Mesothelial cell of epicardium (in vitro differentiated cells): Measurements from ENCODE around the gene VPS54. TPM values are rescaled to one million over a fixed set of nuclear protein-coding genes. Genes with fewer than 3 reads are reported as not detected.

Experiments
- DNase-seq, 2 experiments: peaks; one replicate each; pipeline ENCODE4 v3.0.0; 2021; ENCODE audit warnings: low spot score in 2 of 2; ENCODE audit not compliant: unreplicated experiment in 2 of 2
- H3K27ac Mint-ChIP-seq: 2 replicates; pipeline ENCODE4 v1.8.0; 2021; ENCODE audit warnings: mixed read lengths
- H3K27me3 Mint-ChIP-seq: 2 replicates; pipeline ENCODE4 v1.8.0; 2021; ENCODE audit warnings: low read depth, mixed read lengths
- H3K36me3 Mint-ChIP-seq: 2 replicates; pipeline ENCODE4 v1.8.0; 2021; ENCODE audit warnings: mixed read lengths
- H3K4me1 Mint-ChIP-seq: 2 replicates; pipeline ENCODE4 v1.8.0; 2021; ENCODE audit warnings: mixed read lengths
- H3K4me3 Mint-ChIP-seq: 2 replicates; pipeline ENCODE4 v1.8.0; 2021; ENCODE audit warnings: mild to moderate bottlenecking, moderate library complexity, mixed read lengths
- H3K9me3 Mint-ChIP-seq: 2 replicates; pipeline ENCODE4 v1.8.0; 2021; ENCODE audit warnings: mixed read lengths
- total RNA-seq: library from RNA; stranded (reverse); gene quantifications from 3 replicates; pipeline ENCODE4 v1.2.1, GENCODE V29; 2021
- TF ChIP-seq, protein P1 (sequence below): fragments of 200-600 bp; sonication (generic); IDR thresholded peaks from one replicate; pipeline ENCODE4 v1.5.0; 2021; ENCODE audit warnings: antibody characterized with exemption; ENCODE audit not compliant: unreplicated experiment

VPS54 gene
- total RNA-seq, 1 donor from 2014 or later = 35.4 TPM

DNA sequence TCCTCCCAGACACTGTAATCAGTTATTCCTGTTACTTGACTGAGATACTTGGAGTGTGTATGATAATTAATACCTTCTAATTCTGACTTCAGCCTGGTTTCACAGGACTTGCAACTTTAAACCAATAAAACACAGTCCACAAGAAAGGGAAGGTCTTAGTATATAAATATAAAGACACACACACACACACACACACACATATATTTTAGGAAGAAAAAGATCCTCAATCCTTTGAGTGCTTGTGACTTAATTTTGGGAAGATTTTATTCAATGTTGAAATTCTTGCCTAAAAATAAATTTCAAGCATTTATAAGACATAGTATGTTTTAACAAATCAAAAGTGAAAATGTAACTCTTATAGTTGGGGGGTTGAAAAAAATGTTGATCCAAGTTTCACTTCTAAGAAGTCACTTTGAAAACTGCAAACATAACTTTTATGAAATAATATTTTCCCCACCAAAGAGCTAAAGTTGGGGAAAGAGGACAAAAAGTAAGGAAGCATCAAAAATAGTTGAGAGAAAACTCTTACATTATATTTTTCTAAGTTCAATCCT is 824 bp upstream of the VPS54 start:
- peaks cover 35% of the 10 kb centered on the region for H3K4me1 Mint-ChIP-seq
- TF ChIP-seq, protein P1, sequence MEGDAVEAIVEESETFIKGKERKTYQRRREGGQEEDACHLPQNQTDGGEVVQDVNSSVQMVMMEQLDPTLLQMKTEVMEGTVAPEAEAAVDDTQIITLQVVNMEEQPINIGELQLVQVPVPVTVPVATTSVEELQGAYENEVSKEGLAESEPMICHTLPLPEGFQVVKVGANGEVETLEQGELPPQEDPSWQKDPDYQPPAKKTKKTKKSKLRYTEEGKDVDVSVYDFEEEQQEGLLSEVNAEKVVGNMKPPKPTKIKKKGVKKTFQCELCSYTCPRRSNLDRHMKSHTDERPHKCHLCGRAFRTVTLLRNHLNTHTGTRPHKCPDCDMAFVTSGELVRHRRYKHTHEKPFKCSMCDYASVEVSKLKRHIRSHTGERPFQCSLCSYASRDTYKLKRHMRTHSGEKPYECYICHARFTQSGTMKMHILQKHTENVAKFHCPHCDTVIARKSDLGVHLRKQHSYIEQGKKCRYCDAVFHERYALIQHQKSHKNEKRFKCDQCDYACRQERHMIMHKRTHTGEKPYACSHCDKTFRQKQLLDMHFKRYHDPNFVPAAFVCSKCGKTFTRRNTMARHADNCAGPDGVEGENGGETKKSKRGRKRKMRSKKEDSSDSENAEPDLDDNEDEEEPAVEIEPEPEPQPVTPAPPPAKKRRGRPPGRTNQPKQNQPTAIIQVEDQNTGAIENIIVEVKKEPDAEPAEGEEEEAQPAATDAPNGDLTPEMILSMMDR = no peak
- no peaks in the 10 kb centered on the region for H3K36me3 Mint-ChIP-seq
- no peaks in the 10 kb centered on the region for H3K27me3 Mint-ChIP-seq
- H3K9me3 Mint-ChIP-seq = no peaks in the 10 kb centered on the region
- no peak for DNase-seq
- H3K4me3 Mint-ChIP-seq = peak overlapping the region; percentile 74
- peak overlapping the region; percentile 97 for H3K27ac Mint-ChIP-seq

DNA sequence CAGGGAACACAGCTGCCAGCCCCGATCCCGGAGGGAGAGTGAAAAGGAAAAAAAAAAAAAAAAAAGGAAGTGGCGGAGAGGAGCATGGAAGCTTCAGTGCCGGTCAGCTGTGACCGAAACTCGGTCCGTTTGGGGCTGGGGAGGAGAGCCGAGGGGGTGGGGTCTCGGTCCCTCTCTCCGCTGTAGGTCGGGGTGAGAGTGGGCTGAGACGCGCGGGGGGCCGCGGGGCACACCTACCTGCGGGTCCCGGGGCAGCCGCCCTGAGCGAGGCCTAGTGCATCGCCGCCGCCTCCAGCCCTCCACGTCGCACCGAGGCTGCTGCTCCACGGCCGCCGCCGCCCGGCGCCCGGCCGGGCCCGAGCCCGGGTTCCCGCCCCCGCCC is 536 bp downstream of the VPS54 start:
- Mint-ChIP-seq H3K36me3 (no peaks in the 10 kb centered on the region), H3K27me3 (no peaks in the 10 kb centered on the region), H3K4me3 (peak overlapping the region; percentile 93), H3K27ac (peak overlapping the region; percentile 98), H3K9me3 (no peaks in the 10 kb centered on the region), H3K4me1 (peaks cover 35% of the 10 kb centered on the region)
- peak; percentile 32 to 69 for DNase-seq
- TF ChIP-seq, protein P1 = no peak

DNA sequence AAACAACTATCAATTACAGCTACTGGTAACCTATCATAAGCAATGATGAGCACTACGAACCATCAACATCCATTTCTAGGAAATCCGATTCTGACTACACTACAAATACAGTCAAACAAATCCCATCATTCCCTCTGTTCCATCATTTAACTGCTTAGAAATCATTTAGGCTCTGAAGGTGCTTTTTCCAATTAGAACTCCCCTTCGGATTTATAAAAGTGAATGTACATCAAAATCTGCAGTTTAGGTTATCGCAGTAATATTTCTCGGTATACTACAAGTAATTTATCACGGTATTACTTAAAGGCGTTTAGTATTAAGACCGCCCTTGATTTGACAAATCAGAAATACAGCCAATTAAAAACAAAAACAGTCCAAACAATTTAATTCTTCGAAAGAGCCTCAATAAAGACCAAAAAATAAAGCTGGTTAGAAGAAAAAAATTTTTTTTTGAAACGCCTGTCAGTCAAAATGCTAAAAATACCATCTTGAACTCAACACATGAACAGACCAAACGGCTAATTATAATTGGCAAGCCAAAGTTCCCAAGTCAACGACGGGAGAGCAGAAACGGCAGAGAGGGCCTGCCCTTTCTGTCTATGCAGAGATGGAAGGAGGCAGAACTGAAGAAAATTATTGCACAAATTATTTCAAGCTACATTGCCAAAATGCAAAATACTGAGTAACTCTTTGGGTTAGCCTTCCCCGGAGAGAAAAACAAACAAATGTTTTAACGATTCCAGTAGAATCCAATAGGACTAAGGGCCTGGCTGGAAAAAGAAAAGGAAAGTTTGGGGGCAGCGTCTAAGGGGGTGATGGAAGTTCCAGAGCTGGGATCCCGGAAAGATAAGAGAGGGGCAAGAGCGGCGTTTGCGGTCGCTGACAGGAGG is 1.2 kb downstream of the VPS54 start:
- H3K27ac Mint-ChIP-seq = peak overlapping the region; percentile 98
- TF ChIP-seq, protein P1 = no peak
- DNase-seq = no peak

DNA sequence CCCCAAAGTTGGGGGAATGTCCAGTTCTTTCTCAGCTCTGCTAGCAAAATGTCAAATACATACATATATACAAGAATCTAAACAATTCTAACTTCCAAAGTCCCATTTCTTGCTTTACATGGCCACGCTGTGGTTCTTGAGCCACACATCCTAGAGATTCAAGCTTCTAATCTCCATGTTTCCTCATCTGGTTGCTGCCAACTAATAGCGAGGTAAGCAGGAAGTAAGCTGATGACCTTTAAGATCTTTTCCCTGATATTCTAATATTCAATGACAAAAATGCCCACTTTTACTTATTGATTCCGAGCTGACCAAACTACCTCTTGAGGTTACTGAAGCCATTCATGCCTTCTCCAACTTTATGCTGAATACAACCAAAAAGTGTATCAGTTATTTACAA is 3.3 kb downstream of the VPS54 start:
- H3K27ac Mint-ChIP-seq = peak overlapping the region; percentile 70
- H3K4me3 Mint-ChIP-seq = no peak overlapping the region
- H3K36me3 Mint-ChIP-seq = no peaks in the 10 kb centered on the region
- no peak for DNase-seq
- no peaks in the 10 kb centered on the region for H3K9me3 Mint-ChIP-seq
- no peaks in the 10 kb centered on the region for H3K27me3 Mint-ChIP-seq
- TF ChIP-seq, protein P1 = no peak
- H3K4me1 Mint-ChIP-seq = peaks cover 39% of the 10 kb centered on the region

More for the DNA sequence above, 1.2 kb downstream of the VPS54 start:
- Mint-ChIP-seq H3K36me3 (no peaks in the 10 kb centered on the region), H3K4me1 (peaks cover 35% of the 10 kb centered on the region), H3K4me3 (peak overlapping the region; percentile 93), H3K27me3 (no peaks in the 10 kb centered on the region), H3K9me3 (no peaks in the 10 kb centered on the region)

DNA sequence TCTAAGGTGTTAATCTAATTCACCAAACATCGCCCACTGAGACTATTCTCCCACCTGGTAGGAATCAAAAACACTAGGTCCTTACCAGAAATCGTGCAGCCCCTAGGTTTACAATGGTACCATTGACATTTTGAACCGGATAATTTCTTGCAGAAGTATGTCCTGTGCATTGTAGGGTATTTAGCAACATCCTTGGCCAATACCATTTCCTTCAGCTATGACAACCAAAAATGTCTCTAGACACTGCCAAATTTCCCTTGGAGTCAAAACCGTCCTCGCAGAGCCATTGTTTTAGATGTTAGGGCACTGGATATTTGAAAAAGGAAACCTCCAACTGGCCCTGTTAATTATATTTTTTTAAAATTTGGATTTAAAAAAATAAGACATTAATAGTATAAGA is 3.8 kb downstream of the VPS54 start:
- DNase-seq = no peak
- H3K27ac Mint-ChIP-seq = peak overlapping the region; percentile 26
- no peaks in the 10 kb centered on the region for H3K36me3 Mint-ChIP-seq
- H3K27me3 Mint-ChIP-seq = no peaks in the 10 kb centered on the region
- H3K9me3 Mint-ChIP-seq = no peaks in the 10 kb centered on the region
- TF ChIP-seq, protein P1 = no peak
- H3K4me1 Mint-ChIP-seq = peaks cover 37% of the 10 kb centered on the region
- H3K4me3 Mint-ChIP-seq = no peak overlapping the region
